Ovary (tissue), 3 donors: ENCODE measurements around the gene ANO2.

Experiments used
- CTCF ChIP-seq, 3 donors: fragments of 450-650 bp in 2 of 3; fragments of 200-600 bp in 1 of 3; IDR thresholded peaks; one replicate each; pipeline versions ENCODE4 v1.5.1 to v1.8.0; 2016 to 2022; ENCODE audit warnings: antibody characterized with exemption in 3 of 3, mild to moderate bottlenecking in 1 of 3
- EP300 ChIP-seq: sonication (generic); formaldehyde crosslinking; IDR thresholded peaks from one replicate; pipeline ENCODE4 v1.6.1; 2017; ENCODE audit warnings: antibody characterized with exemption
- POLR2A ChIP-seq: fragments of 450-650 bp; IDR thresholded peaks from one replicate; pipeline ENCODE4 v1.6.1; 2017; ENCODE audit warnings: antibody characterized with exemption, mild to moderate bottlenecking, moderate library complexity
- donor health status: DM: no; HTN: no; CAD: no.

- TF ChIP-seq CTCF (IDR thresholded peaks at IDR 0.05) (no peak), POLR2A (no peak), EP300 (no peak)
Measured at GRCh38 chr12:5972387-5972786, 27.3 kb upstream of the ANO2 start.
